Stimulated activated CD8-positive, alpha-beta memory T cell treated with anti-CD3 and anti-CD28 coated beads, Interleukin-15, amount 100 ng/mL, for 48 hours (primary cell): Measurements from ENCODE around the gene PRSS2.
"Not testable (repeated sequence)": the region's sequence is repeated elsewhere in the genome, so short reads cannot be mapped to it uniquely, and the experiment has no call there.

Experiments
- DNase-seq, 2 donors: peaks; one replicate each; pipeline ENCODE4 v3.0.0-alpha.2; 2020; ENCODE audit warnings: low read depth in 2 of 2

Gene PRSS2

DNA sequence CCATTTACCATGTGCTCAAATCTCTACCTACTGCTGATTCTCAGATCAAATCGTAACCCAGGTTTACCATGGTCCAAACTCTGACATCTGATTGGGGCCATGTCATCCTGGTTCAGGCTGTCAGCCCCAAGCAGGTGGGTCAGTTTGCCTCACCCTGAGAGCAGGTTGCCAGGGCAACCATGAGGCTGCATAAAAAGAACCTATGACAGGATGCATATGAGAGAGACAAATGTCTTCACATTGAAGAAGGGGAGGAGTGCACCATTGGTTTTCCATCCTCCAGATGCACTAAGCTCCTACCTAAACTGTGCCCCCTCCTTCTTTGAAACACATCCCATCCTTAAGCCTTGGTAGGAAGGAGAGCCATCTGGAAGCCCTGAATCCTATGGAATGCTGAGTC lies 11.3 kb upstream of the PRSS2 start:
- no peak for DNase-seq

DNA sequence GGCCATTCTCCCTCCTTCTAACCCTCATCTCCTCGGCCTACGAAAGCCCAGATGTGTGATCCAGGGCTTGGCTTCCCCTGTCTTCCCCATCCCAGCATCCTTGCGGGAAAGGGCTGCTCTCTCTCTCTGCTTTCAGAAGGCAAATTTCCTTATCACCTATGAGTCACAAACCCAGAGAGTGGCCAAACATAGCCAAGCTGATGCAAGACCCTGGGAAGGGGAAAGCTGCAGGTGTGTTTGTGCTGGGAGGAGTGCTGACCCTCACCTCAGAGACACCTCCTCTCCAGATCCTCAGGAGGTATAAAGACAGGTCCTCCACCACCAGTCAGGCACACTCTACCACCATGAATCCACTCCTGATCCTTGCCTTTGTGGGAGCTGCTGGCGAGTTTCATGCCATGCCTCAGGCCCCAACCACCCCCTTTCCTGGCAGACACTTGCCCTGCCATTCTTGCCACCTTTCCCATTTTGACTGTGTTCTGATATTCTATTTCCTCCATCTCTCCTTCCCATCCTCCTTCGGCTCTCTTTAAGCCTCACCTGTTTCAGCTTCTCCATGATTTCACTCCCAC lies 10.6 kb upstream of the PRSS2 start:
- no peak for DNase-seq

DNA sequence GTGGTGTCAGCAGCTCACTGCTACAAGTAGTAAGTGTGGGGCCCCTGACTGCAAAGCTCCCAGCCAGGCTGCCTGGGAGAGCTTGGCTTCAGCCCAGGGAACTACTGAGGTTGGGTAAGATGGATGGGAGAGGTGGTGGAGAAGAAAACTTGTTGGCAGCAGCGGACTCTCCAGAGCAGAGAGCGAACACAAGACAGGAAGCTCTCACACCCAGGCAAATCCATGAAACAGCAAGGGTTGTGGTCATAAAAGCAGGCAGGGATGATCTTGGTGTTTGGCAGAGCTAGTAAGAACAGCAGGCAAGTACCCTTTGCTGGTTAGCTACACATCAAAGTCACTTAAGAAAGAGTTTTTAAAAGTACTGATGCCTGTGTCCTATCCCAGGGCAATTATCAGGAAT lies 9.2 kb upstream of the PRSS2 start:
- not testable (repeated sequence) for DNase-seq

DNA sequence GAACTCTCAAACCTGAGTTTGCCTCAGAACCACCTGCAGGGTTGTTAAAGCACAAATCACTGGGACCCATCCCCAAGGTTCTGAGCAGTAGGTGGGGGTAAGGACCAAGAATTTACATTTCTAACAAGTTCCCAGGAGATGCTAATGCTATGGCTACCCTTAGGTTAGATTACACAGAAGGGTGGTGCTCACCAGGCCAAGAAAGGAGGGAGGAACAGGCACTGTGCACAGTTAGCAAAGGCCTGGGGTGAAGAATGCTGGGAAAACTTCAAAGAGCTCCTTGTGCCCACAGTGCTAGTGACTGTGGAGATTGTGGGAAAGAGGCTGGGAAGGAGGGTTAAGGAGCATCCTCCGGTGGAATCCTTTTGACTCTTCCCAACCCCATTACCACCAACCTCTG lies 8.7 kb upstream of the PRSS2 start:
- DNase-seq, result no peak

DNA sequence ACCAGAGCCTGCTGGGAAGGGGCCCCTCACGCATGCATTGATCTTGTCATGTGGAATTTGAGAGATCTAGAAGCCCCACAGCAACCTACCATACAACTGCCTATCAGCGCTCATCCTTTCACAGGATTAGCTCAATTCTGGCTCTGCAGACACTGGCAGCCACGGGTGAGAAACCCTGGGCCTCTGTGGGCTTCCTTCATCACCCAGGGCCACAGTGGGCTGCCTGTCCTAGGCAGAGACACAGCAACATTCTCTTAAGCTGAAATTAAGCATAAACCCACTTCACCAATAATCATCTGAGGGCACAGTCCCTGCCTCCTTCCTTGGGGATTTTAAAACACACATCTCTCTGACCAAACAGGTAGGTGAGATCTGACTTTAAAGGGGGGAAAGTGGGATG lies 3.3 kb upstream of the PRSS2 start:
- no peak for DNase-seq

DNA sequence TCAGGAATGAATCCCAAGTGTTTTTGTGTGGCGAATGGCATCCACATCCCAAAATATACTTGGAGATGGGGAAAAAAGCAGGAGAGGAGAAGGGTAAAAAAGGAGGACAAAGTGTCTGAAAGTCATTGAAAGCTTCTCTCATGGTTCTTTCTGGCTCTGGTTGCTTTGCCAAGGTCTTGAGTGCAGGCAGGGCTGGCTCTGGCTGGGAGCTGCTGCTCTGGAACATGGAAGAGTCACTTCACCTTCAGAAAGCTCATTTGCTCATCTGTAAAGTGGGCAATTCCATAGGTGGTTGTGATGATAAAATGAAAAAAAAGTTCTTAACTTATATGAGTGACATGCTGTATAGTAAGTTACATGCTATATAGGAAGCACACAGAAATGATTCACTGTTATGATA lies 2.9 kb upstream of the PRSS2 start:
- DNase-seq, result no peak

DNA sequence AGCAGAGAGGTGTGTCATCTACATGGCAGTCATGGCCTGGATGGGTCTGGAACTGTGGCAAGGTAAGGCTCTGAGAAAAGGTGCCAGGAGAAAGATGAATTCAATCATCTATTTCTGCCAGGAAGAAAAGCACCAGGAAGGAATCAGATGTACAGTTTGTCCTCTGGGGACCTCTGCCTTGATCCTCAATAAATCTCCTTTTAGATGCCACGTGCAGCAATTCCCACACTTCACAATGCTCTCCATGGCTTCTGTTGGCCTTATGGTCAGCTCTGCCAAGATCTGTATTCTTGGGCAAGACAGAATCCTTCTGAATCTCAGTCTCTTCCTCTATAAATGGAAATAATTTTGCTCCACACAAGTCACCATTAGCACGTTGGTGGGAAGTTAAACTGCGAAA lies 1.9 kb upstream of the PRSS2 start:
- not testable (repeated sequence) for DNase-seq

DNA sequence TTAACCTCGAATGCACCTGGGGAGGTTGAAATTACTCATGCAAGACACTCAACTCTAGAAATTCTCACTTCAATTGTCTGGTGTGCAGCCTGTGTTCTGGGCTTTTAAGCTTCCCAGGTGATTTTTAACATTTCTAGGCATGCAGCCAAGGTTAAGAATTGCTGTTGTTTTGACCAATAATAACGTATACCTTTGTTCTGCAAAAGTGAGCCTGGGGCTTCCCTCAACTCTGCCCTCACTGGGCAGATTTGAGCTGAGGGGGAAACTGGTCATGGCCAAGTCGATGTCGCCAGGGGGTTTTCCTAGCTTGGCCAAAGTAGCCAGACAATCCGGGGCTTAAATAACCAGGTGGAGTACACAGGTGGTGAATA lies 568 bp downstream of the PRSS2 start:
- DNase-seq, result no peak

DNA sequence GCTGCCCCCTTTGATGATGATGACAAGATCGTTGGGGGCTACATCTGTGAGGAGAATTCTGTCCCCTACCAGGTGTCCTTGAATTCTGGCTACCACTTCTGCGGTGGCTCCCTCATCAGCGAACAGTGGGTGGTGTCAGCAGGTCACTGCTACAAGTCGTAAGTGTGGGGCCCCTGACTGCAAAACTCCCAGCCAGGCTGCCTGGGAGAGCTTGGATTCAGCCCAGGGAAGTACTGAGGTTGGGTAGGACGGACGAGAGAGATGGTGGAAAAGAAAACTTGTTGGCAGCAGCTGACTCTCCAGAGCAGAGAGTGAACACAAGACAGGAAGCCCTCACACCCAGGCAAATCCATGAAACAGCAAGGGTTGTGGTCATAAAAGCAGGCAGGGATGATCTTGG lies 1.3 kb downstream of the PRSS2 start:
- no peak for DNase-seq

DNA sequence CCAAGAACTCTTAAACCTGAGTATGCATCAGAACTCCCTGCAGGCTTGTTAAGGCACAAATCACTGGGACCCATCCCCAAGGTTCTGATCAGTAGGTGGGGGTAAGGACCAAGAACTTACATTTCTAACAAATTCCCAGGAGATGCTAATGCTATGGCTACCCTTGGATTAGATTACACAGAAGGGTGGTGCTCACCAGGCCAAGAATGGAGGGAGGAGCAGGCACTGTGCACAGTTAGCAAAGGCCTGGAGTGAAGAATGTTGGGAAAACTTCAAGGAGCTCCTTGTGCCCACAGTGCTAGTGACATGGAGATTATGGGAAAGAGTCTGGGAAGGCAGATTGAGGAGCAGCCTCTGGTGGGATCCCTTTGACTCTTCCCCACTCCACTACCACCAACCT lies 1.9 kb downstream of the PRSS2 start:
- no peak for DNase-seq

DNA sequence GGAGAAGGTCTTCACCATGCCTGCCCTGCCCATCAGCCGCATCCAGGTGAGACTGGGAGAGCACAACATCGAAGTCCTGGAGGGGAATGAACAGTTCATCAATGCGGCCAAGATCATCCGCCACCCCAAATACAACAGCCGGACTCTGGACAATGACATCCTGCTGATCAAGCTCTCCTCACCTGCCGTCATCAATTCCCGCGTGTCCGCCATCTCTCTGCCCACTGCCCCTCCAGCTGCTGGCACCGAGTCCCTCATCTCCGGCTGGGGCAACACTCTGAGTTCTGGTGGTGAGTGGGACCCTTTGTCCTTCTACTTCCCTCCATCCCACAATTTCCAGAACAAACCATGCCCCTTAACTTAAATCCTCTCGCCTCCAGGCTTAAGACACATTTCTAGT lies 2.5 kb downstream of the PRSS2 start:
- no peak for DNase-seq

DNA sequence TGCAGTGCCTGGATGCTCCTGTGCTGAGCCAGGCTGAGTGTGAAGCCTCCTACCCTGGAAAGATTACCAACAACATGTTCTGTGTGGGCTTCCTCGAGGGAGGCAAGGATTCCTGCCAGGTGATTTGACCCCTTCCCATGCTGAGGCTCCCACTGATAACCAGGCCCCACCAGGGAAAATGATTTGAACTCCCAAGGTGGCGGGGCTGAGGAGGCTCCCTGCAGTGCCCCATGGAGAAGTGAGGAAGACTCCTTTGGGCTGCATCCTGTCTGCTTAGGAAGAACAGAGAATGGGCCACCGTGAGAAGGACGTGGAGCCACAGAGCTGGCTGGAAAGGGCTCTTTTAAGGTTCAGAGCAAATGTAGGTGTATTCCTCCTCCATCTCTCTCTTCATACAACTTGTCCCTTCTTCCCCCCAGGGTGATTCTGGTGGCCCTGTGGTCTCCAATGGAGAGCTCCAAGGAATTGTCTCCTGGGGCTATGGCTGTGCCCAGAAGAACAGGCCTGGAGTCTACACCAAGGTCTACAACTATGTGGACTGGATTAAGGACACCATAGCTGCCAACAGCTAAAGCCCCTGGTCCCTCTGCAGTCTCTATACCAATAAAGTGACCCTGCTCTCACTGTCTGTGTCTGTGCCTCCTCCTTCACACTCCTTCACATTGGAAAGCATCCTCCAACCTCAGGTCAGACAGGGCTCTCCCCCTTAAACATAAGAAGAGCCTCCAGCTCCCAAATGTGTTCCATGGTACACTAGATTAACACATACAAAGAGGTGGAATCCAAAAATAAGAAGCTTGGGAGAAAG lies 3.4 kb downstream of the PRSS2 start:
- DNase-seq, result no peak

DNA sequence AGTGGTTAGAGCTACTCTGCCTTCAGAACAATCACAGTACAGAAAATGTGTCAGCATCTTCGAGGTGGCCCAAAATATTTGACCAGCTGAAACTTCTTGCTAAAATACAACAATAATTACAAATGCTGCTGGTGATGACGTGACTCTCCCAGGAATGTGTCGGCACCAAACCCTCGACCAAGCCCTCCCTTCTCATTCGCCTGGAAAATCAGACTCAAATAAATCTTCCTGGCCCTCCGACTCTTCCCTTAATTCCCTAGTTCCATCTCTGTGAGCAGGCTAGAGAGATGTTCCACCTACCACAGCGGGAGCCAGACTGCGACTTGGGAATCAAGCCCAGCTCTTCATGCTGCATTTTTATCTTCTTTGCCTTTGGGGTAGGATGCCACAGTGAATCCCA lies 4.1 kb downstream of the PRSS2 start:
- DNase-seq, result no peak

DNA sequence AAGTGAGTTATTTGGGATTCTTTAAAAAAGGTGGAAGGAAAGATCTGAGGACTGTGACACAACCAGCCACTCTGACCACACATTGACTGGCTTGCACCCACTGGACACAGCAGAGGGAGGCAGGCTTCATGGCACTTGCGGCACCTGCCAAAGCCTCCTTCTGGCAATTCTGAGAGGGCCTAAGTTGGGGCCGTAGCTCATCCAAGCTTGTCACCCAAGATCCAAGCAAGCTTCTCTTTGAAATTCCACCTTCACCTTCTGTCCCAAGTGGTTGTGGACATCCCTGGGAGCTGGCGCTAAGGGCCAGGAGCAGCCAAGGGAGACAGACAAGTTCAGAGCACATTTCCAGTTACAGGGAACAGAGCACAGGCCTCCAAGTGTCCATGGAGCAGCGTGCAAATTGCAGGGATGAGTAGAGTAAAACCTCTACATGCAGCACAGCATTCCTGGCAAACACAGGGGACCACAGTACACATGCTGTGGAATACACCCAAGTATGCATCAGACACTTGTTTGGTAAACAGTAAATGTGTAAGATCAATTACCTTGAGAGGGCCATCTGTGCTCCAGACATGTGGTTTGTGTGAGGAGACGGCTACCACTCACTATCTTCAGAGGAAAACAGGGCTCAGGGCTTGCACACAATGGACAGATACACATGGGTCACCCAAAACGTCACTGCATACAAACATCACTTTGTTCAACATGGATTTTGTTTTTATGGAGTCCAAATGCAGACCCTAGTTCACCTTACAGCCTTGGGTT lies 4.8 kb downstream of the PRSS2 start:
- not testable (repeated sequence) for DNase-seq

DNA sequence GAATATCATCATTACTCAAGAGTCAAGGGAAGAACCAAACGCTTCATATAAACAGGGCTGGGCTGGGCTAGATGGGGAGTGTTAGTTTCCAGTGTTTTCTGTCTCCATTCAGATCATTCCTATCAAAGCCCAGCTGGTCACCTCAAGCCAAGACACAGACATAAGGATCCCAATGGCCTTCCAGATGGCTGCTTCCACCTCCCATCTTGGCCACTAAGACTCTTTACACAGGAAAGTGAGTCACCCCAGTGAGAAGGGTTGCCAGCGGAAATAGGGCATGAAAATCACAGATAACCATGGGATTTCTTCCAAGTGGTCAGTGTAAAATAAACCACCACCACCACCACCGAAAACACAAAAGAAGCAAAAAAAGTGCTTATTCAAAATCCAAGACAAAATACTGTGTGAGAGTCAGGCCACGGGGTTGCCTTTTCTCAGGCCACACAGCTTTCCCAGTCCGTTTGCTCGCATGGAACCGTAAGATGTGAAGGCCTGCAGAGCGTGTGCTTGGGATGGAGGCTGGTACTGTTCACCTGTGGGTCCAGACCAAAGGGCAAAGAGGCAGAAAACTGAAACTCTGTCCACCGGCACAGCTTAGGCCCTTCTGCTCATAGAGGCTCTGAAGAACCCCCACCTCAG lies 5.6 kb downstream of the PRSS2 start:
- DNase-seq, result no peak

DNA sequence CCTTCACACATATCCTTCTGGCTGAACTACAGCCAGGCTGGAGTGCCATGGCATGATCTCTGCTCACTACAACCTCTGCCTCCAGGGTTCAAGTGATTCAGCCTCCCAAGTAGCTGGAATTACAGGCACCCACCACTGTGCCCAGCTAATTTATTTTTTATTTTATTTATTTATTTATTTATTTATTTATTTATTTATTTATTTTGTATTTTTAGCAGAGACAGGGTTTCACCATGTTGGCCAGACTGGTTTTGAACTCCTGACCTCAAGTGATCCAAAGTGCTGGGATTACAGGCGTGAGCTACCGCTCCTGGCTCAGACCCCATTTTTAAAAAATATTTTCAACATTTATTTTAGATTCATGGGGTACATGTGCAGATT lies 6.1 kb downstream of the PRSS2 start:
- DNase-seq, result not testable (repeated sequence)

DNA sequence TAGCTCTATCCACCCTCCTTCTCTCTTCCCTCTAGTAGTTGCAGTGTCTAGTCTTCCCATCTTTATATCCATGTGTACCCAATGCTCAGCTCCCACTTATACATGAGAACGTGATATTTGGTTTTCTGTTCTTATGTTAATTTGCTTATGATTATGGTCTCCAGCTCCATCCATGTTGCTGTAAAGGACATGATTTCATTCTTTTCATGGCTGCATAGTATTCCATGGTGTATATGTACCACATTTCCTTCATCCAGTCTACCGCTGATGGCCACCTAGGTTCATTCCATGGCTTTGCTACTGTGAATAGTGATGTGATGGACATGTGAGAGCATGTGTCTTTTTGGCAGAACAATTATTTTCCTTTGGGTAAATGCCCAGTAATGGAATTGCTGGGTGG lies 6.5 kb downstream of the PRSS2 start:
- no peak for DNase-seq

DNA sequence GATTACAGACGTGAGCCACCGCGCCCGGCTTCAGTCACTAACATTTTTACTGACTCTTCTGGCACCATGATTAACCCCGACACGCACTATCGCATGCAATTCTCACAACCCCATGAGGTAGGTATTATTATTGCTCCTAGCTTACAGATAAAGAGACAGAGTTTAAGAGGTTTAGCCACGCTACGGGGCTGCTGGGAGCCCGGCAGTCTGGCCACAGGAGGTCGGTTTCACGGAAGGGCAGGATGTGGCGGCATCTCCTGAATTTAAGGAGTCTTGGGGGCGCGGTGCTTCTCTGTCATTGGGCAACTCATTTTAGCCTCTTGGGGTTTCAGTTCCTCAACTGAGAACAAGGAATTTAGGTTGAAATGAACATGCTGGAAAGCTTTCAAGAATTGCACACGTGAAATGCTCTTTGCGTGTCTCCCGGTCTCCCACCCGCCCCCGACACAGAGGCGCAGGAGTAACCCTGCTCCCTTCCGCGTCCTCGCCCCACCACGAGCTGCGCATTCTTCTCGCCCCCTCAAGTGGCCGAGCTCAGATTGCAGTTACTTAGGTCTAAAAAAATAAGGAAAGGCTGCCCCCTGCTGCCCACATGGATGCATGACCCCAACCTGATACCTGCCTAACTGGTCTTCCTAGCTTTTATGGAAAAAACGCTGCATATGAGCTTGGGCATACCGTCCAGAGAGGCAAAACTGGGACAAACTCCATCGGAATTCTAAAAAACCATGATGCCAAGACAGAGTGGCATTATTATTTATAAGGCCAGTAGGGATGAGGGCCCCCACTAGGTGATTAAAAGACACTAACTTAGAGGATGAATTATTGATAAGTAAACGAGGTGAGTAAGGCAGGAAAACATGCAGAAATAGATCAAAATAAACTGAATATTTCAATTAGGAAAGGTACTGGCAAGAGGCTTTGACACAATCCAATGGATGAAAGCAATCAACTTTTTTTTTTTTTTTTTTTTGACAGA lies 12.4 kb downstream of the PRSS2 start:
- DNase-seq, result peak in 1 of 2 donors; percentile 48

DNA sequence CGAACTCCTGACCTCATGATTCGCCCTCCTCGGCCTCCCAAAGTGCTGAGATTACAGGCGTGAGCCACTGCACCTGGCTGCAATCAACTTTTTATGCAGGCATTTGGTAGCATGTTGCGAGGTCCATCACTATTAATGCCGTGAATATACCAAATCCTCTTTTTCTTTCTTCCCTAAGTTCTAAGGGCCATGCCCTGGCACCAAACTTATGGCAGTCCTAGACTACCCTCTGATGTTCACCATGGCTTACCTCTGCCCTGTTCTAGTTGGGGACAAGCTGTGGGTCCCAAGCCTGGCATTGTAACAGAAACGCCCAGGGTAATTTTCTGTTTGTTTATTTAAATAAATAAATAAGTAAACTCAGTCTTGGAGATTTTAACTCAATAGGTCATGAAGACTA lies 13.3 kb downstream of the PRSS2 start:
- DNase-seq, result no peak

DNA sequence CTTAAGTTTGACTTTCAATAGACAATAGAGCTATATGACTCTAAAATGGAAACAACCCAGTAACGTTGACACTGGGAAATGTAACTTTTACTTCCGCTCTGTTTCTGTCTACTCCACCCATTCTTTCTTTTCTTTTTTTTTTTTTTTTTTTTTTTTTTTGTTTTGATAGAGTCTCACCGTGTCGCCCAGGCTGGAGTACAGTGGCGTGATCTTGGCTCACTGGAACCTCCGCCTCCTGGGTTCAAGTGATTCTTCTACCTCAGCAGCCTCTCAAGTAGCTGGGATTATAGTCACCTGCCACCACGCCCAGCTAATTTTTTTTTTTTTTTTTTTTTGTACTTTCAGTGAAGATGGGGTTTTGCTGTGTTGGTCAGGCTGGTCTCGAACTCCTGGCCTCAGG lies 13.9 kb downstream of the PRSS2 start:
- DNase-seq, result no peak

DNA sequence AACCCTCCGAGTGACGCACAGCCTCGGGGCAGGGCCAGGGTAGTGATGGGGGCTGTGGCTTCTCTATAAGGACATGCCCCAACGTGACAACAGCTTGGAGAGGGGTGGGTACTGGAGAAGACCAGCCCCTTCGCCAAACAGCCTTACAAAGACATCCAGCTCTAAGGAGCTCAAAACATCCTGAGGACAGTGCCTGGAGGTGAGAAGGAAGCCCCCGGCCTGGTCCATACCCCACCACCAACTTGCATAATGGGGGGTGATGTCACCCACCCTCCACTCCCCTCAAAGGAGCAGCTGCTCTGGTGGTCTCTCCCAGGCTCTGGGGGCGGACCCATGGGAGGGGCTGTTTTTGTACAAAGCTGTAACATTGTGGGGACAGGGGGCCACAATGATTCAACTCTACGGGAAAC lies 15.1 kb downstream of the PRSS2 start:
- peak in 1 of 2 donors; percentile 64 for DNase-seq
